Measurements from ENCODE around the gene PDE4A.

GRCh38 chr19:10471909-10472308, 51.6 kb downstream of the PDE4A start:
- TF ChIP-seq POLR2A (IDR thresholded peaks at IDR 0.05; ENCODE audit: low read depth, low read length), result no peak
- TF ChIP-seq CTCF (IDR thresholded peaks at IDR 0.05; ENCODE audit: extremely low read depth in 1 of 2, insufficient read depth in 1 of 2, low read depth in 1 of 2, low read length in 2 of 2), result peak in 1 of 2 donors; percentile 40

Measured in endothelial cell of umbilical vein (primary cell).